ENCODE measurements around the gene NKG7.

- TF ChIP-seq THRA (CRISPR knock-in tag; IDR thresholded peaks at IDR 0.05; ENCODE audit: borderline replicate concordance): no peak
- TF ChIP-seq PRDM10 (CRISPR knock-in tag; IDR thresholded peaks at IDR 0.05; ENCODE audit: low read depth): no peak
- no peak for TF ChIP-seq CEBPB (IDR thresholded peaks at IDR 0.05; ENCODE audit: borderline replicate concordance, low read depth, low read length)
Observed at GRCh38 chr19:51330366-51330765, 42.1 kb downstream of the NKG7 start.

Data from HepG2 (cell line).